Smooth muscle cell (in vitro differentiated cells): ENCODE data around the gene CCND1. TPM values are rescaled to one million over a fixed set of nuclear protein-coding genes. Genes with fewer than 3 reads are reported as not detected.

Experiments
- DNase-seq: peaks from one replicate; lab custom pipeline; 2025; ENCODE audit not compliant: unreplicated experiment; lab: John Stamatoyannopoulos, UW
- H2AFZ ChIP-seq: fragments of 200-600 bp; sonication (generic); 2 replicates; pipeline ENCODE4 v1.6.0; 2016; ENCODE audit warnings: antibody characterized with exemption, low read depth, mild to moderate bottlenecking
- H3F3A ChIP-seq: fragments of 200-600 bp; sonication (generic); 2 replicates; pipeline ENCODE4 v1.6.0; 2017; ENCODE audit warnings: antibody characterized with exemption, low read depth
- H3K27ac ChIP-seq: fragments of 200-600 bp; sonication (generic); 2 replicates; pipeline ENCODE4 v1.5.1; 2016; ENCODE audit warnings: low read depth, mild to moderate bottlenecking
- H3K27me3 ChIP-seq: fragments of 200-600 bp; sonication (generic); 2 replicates; pipeline ENCODE4 v1.6.1; 2016; ENCODE audit warnings: low read depth, mild to moderate bottlenecking
- H3K36me3 ChIP-seq: fragments of 200-600 bp; sonication (generic); 2 replicates; pipeline ENCODE4 v1.5.1; 2016; ENCODE audit warnings: low read depth
- H3K4me1 ChIP-seq: fragments of 200-600 bp; sonication (generic); 2 replicates; pipeline ENCODE4 v1.5.1; 2016; ENCODE audit warnings: low read depth
- H3K4me2 ChIP-seq: fragments of 200-600 bp; sonication (generic); 2 replicates; pipeline ENCODE4 v1.6.0; 2016; ENCODE audit warnings: mild to moderate bottlenecking
- H3K4me3 ChIP-seq: fragments of 200-600 bp; sonication (generic); 2 replicates; pipeline ENCODE4 v1.5.1; 2016; ENCODE audit warnings: mild to moderate bottlenecking
- H3K79me2 ChIP-seq: fragments of 200-600 bp; sonication (generic); 2 replicates; pipeline ENCODE4 v1.6.0; 2016; ENCODE audit warnings: low read depth, mild to moderate bottlenecking
- H3K9ac ChIP-seq: fragments of 200-600 bp; sonication (generic); 2 replicates; pipeline ENCODE4 v1.6.0; 2016; ENCODE audit warnings: low read depth
- H3K9me3 ChIP-seq: fragments of 200-600 bp; sonication (generic); replicated peaks from 2 replicates; pipeline ENCODE4 v1.5.1; 2016; ENCODE audit warnings: low read depth
- H4K20me1 ChIP-seq: fragments of 200-600 bp; sonication (generic); 2 replicates; pipeline ENCODE4 v1.6.0; 2016; ENCODE audit warnings: low read depth
- WGBS: methylation state at CpG from one replicate; pipeline ENCODE4 v1.1.7; 2016; ENCODE audit warnings: low lambda C conversion rate; 5-methylcytosine and 5-hydroxymethylcytosine counted together
- polyA plus RNA-seq: library from polyadenylated mRNA; unstranded; fragments of >200 nt; fragmentation: Nextera tagmentation; extraction: Ambion mirVana; gene quantifications from 2 replicates; pipeline ENCODE4 v1.2.1, GENCODE V29; 2016
- total RNA-seq: library from RNA; depleted of rRNA; stranded (reverse); fragments of >200 nt; gene quantifications from 2 replicates; pipeline ENCODE4 v1.2.3, GENCODE V29; 2014
- TF ChIP-seq, protein P1 (sequence below): fragments of 200-600 bp; sonication (generic); IDR thresholded peaks from 2 replicates; pipeline ENCODE4 v1.5.1; 2017; ENCODE audit warnings: borderline replicate concordance, mild to moderate bottlenecking, antibody characterized with exemption; ENCODE audit not compliant: insufficient read depth, poor library complexity, severe bottlenecking

Gene CCND1
- total and polyA plus RNA-seq, 2 experiments from 2014 or later, result 281 to 482 TPM

- no peak overlapping the region for H3K9ac ChIP-seq
- peaks cover 20% of the 10 kb centered on the region for H3K4me1 ChIP-seq
- H4K20me1 ChIP-seq, result peaks cover 91% of the 10 kb centered on the region
- H3K27me3 ChIP-seq, result no peaks in the 10 kb centered on the region
- no peak overlapping the region for H3K27ac ChIP-seq
- TF ChIP-seq, protein P1, sequence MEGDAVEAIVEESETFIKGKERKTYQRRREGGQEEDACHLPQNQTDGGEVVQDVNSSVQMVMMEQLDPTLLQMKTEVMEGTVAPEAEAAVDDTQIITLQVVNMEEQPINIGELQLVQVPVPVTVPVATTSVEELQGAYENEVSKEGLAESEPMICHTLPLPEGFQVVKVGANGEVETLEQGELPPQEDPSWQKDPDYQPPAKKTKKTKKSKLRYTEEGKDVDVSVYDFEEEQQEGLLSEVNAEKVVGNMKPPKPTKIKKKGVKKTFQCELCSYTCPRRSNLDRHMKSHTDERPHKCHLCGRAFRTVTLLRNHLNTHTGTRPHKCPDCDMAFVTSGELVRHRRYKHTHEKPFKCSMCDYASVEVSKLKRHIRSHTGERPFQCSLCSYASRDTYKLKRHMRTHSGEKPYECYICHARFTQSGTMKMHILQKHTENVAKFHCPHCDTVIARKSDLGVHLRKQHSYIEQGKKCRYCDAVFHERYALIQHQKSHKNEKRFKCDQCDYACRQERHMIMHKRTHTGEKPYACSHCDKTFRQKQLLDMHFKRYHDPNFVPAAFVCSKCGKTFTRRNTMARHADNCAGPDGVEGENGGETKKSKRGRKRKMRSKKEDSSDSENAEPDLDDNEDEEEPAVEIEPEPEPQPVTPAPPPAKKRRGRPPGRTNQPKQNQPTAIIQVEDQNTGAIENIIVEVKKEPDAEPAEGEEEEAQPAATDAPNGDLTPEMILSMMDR, result no peak
- no peaks in the 10 kb centered on the region for H3K36me3 ChIP-seq
- no peak overlapping the region for H3K4me2 ChIP-seq
- H3K79me2 ChIP-seq, result peaks cover 78% of the 10 kb centered on the region
- no peaks in the 10 kb centered on the region for H3K9me3 ChIP-seq
- H3K4me3 ChIP-seq, result no peak overlapping the region
- WGBS, result 93% methylated on average over 30 of the region's 30 CpGs
- no peak for DNase-seq
- no peak overlapping the region for H2AFZ ChIP-seq
- peaks cover 21% of the 10 kb centered on the region for H3F3A ChIP-seq
Measured at GRCh38 chr11:69645801-69646492, 5.0 kb downstream of the CCND1 start.

DNA sequence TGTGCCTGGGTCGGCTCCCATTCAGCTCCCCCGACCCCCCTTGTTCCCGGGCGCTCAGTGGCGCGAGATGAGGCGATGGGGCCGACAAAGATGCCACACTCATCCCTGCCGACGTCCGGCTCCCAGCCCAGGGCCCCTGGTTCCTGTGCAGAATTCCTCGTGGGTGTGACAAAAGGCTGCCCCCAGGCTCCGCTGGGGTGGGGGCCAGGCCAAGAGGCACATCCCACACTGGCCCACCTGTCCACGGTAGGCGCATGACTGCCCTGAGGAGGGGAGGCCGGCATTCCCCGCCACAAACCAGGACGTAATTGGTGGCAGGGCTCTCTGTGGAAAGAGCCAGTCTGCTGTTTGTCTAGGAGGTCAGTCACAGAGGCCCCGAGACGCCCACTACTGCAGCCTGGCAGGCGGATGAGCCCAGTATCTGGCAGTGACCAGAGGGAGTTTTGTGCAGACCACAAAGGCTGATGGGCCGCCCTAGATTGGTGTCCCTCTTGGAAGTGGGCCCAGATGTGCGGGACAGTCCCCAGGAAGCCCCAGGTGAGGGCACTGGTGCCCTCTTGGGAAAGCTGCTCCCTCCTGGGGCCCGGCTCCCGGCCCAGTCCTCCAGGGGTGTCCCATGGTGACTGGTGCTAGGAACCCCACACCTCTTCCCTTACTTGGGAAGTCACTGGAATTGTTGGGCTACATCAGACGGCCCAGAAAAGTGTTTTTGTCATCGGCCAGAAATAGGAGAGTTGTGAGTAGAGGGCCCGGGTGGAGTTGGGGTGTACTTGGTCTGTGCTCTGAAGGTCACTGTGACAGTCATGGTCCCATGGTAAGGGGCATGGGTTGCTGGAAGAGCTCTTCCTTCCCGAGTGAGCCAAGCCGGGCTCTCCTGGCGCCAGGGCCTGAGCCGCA, 5.8 kb downstream of the CCND1 start:
- Histone ChIP-seq H3K27ac (no peak overlapping the region), H2AFZ (no peak overlapping the region), H3K9ac (no peak overlapping the region), H3K9me3 (no peaks in the 10 kb centered on the region), H3K4me3 (no peak overlapping the region), H3K4me1 (peaks cover 20% of the 10 kb centered on the region), H4K20me1 (peaks cover 91% of the 10 kb centered on the region), H3K79me2 (peaks cover 76% of the 10 kb centered on the region), H3K4me2 (no peak overlapping the region), H3F3A (peaks cover 29% of the 10 kb centered on the region), H3K36me3 (peaks cover 8% of the 10 kb centered on the region), H3K27me3 (no peaks in the 10 kb centered on the region)
- no peak for DNase-seq
- TF ChIP-seq, protein P1, result no peak
- 90% methylated on average over 32 of the region's 32 CpGs for WGBS

DNA sequence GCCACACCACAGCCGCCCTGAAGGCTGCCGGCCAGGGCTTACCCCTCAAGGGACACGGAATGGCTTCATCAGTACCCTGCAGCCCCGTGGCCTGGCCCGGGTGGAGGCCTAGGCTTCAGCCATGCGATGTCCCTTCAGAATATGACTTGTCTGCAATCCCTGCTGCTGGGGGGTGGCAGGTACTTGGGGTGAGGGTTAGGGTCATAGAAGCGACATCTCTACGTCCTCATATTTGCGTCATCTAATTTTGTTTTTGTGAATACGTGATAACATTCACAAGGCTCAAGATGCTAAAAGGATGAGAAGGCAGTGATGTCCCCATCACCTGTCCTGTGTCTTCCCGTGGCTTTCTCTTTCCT, 6.4 kb downstream of the CCND1 start:
- H3K36me3 ChIP-seq, result peaks cover 14% of the 10 kb centered on the region
- H3K9ac ChIP-seq, result no peak overlapping the region
- peaks cover 70% of the 10 kb centered on the region for H3K79me2 ChIP-seq
- peaks cover 36% of the 10 kb centered on the region for H3F3A ChIP-seq
- peaks cover 97% of the 10 kb centered on the region for H4K20me1 ChIP-seq
- no peak overlapping the region for H3K27ac ChIP-seq
- TF ChIP-seq, protein P1, result no peak
- 88% methylated on average over 11 of the region's 11 CpGs for WGBS
- no peak overlapping the region for H3K4me2 ChIP-seq
- no peak overlapping the region for H2AFZ ChIP-seq
- H3K9me3 ChIP-seq, result no peaks in the 10 kb centered on the region
- peaks cover 20% of the 10 kb centered on the region for H3K4me1 ChIP-seq
- H3K4me3 ChIP-seq, result no peak overlapping the region
- DNase-seq, result no peak
- no peaks in the 10 kb centered on the region for H3K27me3 ChIP-seq
